HCT116 (cell line): Measurements from ENCODE around the gene BTBD18. TPM values are rescaled to one million over a fixed set of nuclear protein-coding genes. Genes with fewer than 3 reads are reported as not detected.

Experiments used
- ATAC-seq: fragments of 200-7000 bp; cut with Tn5 transposase; 2 replicates; pipeline ENCODE4 v1.9.1; 2020; ENCODE audit warnings: mild to moderate bottlenecking, moderate library complexity
- BruUV-seq: library from RNA; stranded (reverse); fragments of 400-500 nt; replicated peaks from 2 replicates; lab custom pipeline; 2021; lab: Mats Ljungman, UMichigan
- CTCF ChIA-PET: fragments of 300-600 bp; sonication (Branson Sonifier 250); formaldehyde crosslinking; loops from one replicate; lab custom pipeline; 2021; ENCODE audit warnings: antibody characterized with exemption; lab: Charles Lee
- POLR2A ChIA-PET: fragments of 300-600, 350-600 bp; sonication (Branson Sonifier 250); formaldehyde crosslinking; loops from one replicate; lab custom pipeline; 2021; ENCODE audit warnings: antibody characterized with exemption; lab: Charles Lee
- RAD21 ChIA-PET, 2 experiments: fragments of 300-600 bp; sonication (Branson Sonifier 250); formaldehyde crosslinking; loops; one replicate each; lab custom pipeline; 2023; ENCODE audit warnings: low total read pairs in 2 of 2; ENCODE audit not compliant: uncharacterized antibody in 2 of 2, unreplicated experiment in 2 of 2, low non-redundant PET in 1 of 2; lab: Charles Lee
- DNase-seq: peaks from one replicate; pipeline ENCODE4 v3.0.0-alpha.2; 2010; ENCODE audit warnings: low read depth, low spot score
- H2AFZ ChIP-seq: fragments of 200-600 bp; shearing (Covaris generic), sonication (generic); 2 replicates; pipeline ENCODE4 v1.6.1; 2017; ENCODE audit warnings: low read depth, mixed run types, mixed read lengths, antibody characterized with exemption, low read length; ENCODE audit not compliant: poor library complexity, severe bottlenecking
- H3K27ac ChIP-seq: 2 replicates; pipeline ENCODE4 v1.5.1; 2012; ENCODE audit warnings: low read depth, low read length
- H3K27me3 ChIP-seq: fragments of 200-600 bp; sonication (generic); 2 replicates; pipeline ENCODE4 v1.6.1; 2016; ENCODE audit warnings: mixed run types, low read length, mixed read lengths; ENCODE audit not compliant: insufficient read depth
- H3K36me3 ChIP-seq, 2 experiments: fragments of 200-500 bp in 1 of 2; fragments of 200-600 bp in 1 of 2; sonication (Bioruptor generic) in 1 of 2; sonication (generic) in 1 of 2; 2 replicates each; pipeline versions ENCODE4 v1.5.1 to v1.6.1; 2014 to 2016; ENCODE audit warnings: low read length in 2 of 2, inconsistent platforms in 1 of 2, mixed read lengths in 1 of 2, mixed run types in 1 of 2; ENCODE audit not compliant: insufficient read depth in 2 of 2, control insufficient read depth in 1 of 2
- H3K4me1 ChIP-seq, 2 experiments: fragments of 200-600 bp in 1 of 2; sonication (generic) in 1 of 2; 2 replicates each; pipeline versions ENCODE4 v1.5.1 to v1.6.1; 2012 to 2017; ENCODE audit warnings: low read length in 2 of 2, inconsistent platforms in 1 of 2, mild to moderate bottlenecking in 1 of 2, mixed read lengths in 1 of 2, mixed run types in 1 of 2, moderate library complexity in 1 of 2; ENCODE audit not compliant: insufficient read depth in 2 of 2, control insufficient read depth in 1 of 2
- H3K4me2 ChIP-seq: fragments of 200-600 bp; sonication (generic); 2 replicates; pipeline ENCODE4 v1.6.1; 2017; ENCODE audit warnings: mixed run types, low read length, mixed read lengths
- H3K4me3 ChIP-seq, 2 experiments: fragments of 200-600 bp in 1 of 2; sonication (generic) in 1 of 2; replicated peaks in 1 of 2; 2 replicates each; pipeline ENCODE4 v1.5.1; 2011 to 2016; ENCODE audit warnings: low read length in 2 of 2, control low read depth in 1 of 2, low read depth in 1 of 2, mild to moderate bottlenecking in 1 of 2, mixed read lengths in 1 of 2, mixed run types in 1 of 2
- H3K79me2 ChIP-seq: fragments of 200-600 bp; sonication (generic); 2 replicates; pipeline ENCODE4 v1.6.1; 2017; ENCODE audit warnings: mild to moderate bottlenecking, mixed run types, low read length, moderate library complexity, mixed read lengths; ENCODE audit not compliant: insufficient read depth
- H3K9ac ChIP-seq: fragments of 200-600 bp; sonication (generic); 2 replicates; pipeline ENCODE4 v1.6.1; 2016; ENCODE audit warnings: low read length, mixed read lengths
- H3K9me2 ChIP-seq: fragments of 200-600 bp; sonication (generic), shearing (Covaris generic); 2 replicates; pipeline ENCODE4 v1.6.1; 2017; ENCODE audit warnings: mixed run types, mild to moderate bottlenecking, moderate library complexity; ENCODE audit not compliant: insufficient read depth
- H3K9me3 ChIP-seq, 2 experiments: fragments of 200-500 bp in 1 of 2; fragments of 200-600 bp in 1 of 2; sonication (Bioruptor generic) in 1 of 2; sonication (generic) in 1 of 2; 2 replicates each; pipeline ENCODE4 v1.6.1; 2014 to 2017; ENCODE audit warnings: low read length in 2 of 2, mixed read lengths in 2 of 2, inconsistent platforms in 1 of 2, low read depth in 1 of 2, mild to moderate bottlenecking in 1 of 2, mixed run types in 1 of 2, moderate library complexity in 1 of 2; ENCODE audit not compliant: control insufficient read depth in 1 of 2, insufficient read depth in 1 of 2
- H4K20me1 ChIP-seq: fragments of 200-600 bp; sonication (generic), shearing (Covaris generic); 2 replicates; pipeline ENCODE4 v1.6.1; 2017; ENCODE audit warnings: mixed run types, mild to moderate bottlenecking, moderate library complexity; ENCODE audit not compliant: insufficient read depth
- CBX3 ChIP-seq: IDR thresholded peaks from 2 replicates; pipeline ENCODE4 v1.6.1; 2012; ENCODE audit warnings: low read depth
- EGR1 ChIP-seq: IDR thresholded peaks from 2 replicates; pipeline ENCODE4 v1.6.1; 2012; ENCODE audit warnings: low read depth
- MAX ChIP-seq: IDR thresholded peaks from 2 replicates; pipeline ENCODE4 v1.6.1; 2012
- POLR2AphosphoS5 ChIP-seq: IDR thresholded peaks from 2 replicates; pipeline ENCODE4 v1.6.1; 2011; ENCODE audit warnings: mild to moderate bottlenecking, low read depth, low read length, moderate library complexity
- SIN3A ChIP-seq: IDR thresholded peaks from 2 replicates; pipeline ENCODE4 v1.6.1; 2012; ENCODE audit warnings: low read depth
- SP1 ChIP-seq: IDR thresholded peaks from 2 replicates; pipeline ENCODE4 v1.6.1; 2012; ENCODE audit warnings: low read depth
- SRF ChIP-seq: IDR thresholded peaks from 2 replicates; pipeline ENCODE4 v1.6.1; 2012; ENCODE audit warnings: low read depth
- YY1 ChIP-seq: IDR thresholded peaks from 2 replicates; pipeline ENCODE4 v1.6.1; 2011; ENCODE audit warnings: low read length, low read depth, moderate library complexity, mild to moderate bottlenecking; ENCODE audit not compliant: insufficient replicate concordance; ENCODE audit errors: extremely low read depth
- ZBTB33 ChIP-seq: IDR thresholded peaks from 2 replicates; pipeline ENCODE4 v1.6.1; 2011; ENCODE audit warnings: mild to moderate bottlenecking, low read length, moderate library complexity; ENCODE audit not compliant: insufficient replicate concordance; ENCODE audit errors: extremely low read depth
- ZFX ChIP-seq: fragments of 450-650 bp; IDR thresholded peaks from 2 replicates; pipeline ENCODE4 v1.6.1; 2017
- intact Hi-C: fragments of 100-400 bp; cut with micrococcal nuclease; formaldehyde crosslinking; loops from 2 replicates; pipeline ENCODE4 v1.10.0; 2022
- total RNA-seq: library from RNA; stranded (reverse); gene quantifications from one replicate; pipeline ENCODE4 v1.2.1, GENCODE V29; 2021; ENCODE audit not compliant: unreplicated experiment

Gene BTBD18
- total RNA-seq, 1 experiment from 2014 or later: not detected

- peak; percentile 98 for TF ChIP-seq SP1
- no peak for TF ChIP-seq CBX3
Observed at GRCh38 chr11:57712256-57713150, 39.1 kb downstream of the BTBD18 start, which contains the start of gene TMX2 (continued).

DNA sequence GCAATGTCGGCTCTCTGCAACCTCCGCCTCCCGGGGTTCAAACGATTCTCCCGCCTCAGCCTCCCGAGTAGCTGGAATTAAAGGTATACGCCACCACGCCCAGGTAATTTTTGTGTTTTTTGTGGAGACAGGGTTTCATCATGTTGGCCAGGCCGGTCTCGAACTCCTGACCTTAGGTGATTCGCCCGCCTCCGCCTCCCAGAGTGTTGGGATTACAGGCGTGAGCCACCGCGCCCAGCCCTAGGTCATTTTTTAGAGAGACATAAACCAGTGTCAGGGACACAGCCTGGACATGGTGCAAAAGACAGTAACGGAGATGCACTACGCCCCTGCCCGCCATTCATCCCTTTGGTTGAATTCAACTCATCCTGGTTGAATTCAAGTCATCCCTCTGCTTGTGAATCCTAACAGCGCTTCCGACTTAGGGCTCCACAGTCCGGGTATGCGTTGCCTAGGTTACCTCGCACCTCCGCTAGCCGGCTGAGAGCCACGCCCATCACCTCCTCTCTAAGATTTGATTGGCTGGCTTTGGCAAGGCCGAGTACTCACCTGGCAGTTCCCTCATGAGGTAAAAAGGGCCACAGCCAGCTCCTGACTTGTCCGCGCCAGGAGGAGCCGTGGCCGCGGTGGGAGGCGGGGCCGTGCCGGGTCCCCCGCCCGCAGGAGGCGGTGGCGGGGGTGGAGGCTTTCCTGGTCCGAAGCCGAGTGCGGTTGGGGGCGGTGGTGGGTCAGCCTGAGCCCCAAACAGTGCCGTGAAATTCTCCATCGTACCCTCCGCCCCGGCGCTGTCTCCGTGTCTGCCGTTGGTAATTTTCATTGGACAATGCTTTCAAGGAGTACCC, 40.0 kb downstream of the BTBD18 start, which contains the start of gene MED19:
Gene MED19 (minus strand): TSS at position 802 of the 842 bp plus-strand sequence. CDS start 36 bp downstream, at position 766.
- no peaks in the 10 kb centered on the region for H4K20me1 ChIP-seq
- RAD21 ChIA-PET: no interaction called here
- H3K4me2 ChIP-seq: peak within 1 kb of the TSS; percentile 78
- H2AFZ ChIP-seq: no peak within 1 kb of the TSS
- no peaks in the 10 kb centered on the region for H3K36me3 ChIP-seq
- BruUV-seq: TSS peak; percentile 70
- H3K9me3 ChIP-seq: no peaks in the 10 kb centered on the region
- H3K4me3 ChIP-seq: peak within 1 kb of the TSS; percentile 91 to 98
- H3K9me2 ChIP-seq: no peaks in the 10 kb centered on the region
- intact Hi-C loops: loop anchor here (1.0 to 5.0 kb wide), 4 partner anchors 30 to 866 kb away; partner anchors contain the start of genes LPXN, SELENOH, TIMM10 and ZFP91
- H3K4me1 ChIP-seq: peaks cover 18 to 22% of the 10 kb centered on the region in 2 experiments
- TF ChIP-seq EGR1 (0 out of 2 replicates have a peak, but pooled peaks have one; percentile 77), SIN3A (peak; percentile 64), ZFX (peak; percentile 16; the same call in 1 of the 2 replicates), SP1 (no peak), ZBTB33 (no peak), YY1 (peak; percentile 4), POLR2AphosphoS5 (0 out of 2 replicates have a peak, but pooled peaks have one; percentile 44), MAX (peak; percentile 60), CBX3 (no peak), SRF (no peak)
- H3K9ac ChIP-seq: peak within 1 kb of the TSS; percentile 98
- no peaks in the 10 kb centered on the region for H3K27me3 ChIP-seq
- peaks cover 63% of the 10 kb centered on the region for H3K79me2 ChIP-seq
- ATAC-seq (peak; percentile 80), DNase-seq (peak; percentile 94)
- CTCF ChIA-PET: interaction anchor here (1.0 to 1.4 kb wide), 4 partner anchors 89 to 802 kb away, joined by 3 to 9 read pairs (median 3); no protein-coding TSS in a partner anchor
- POLR2A ChIA-PET: interaction anchor here (0.7 to 2.0 kb wide), 9 partner anchors 10 to 291 kb away, joined by 3 to 8 read pairs (median 5); partner anchors contain the start of genes CTNND1 and SELENOH
- peak within 1 kb of the TSS; percentile 86 for H3K27ac ChIP-seq
